Vagina (tissue), 2 donors: ENCODE measurements around the gene AGAP3. TPM values are rescaled to one million over a fixed set of nuclear protein-coding genes. Genes with fewer than 3 reads are reported as not detected.
A peak's percentile ranks its signal among the peaks of the same experiment; 100 is the strongest.

ENCODE experiments used
- DNase-seq, 2 donors: peaks; one replicate each; pipeline ENCODE4 v3.0.0-alpha.2; 2017; ENCODE audit errors: extremely low spot score in 2 of 2
- H3K27ac ChIP-seq: fragments of 200-600 bp; sonication (generic); one replicate; pipeline ENCODE4 v1.5.1; 2019
- H3K27me3 ChIP-seq: fragments of 200-600 bp; sonication (generic); one replicate; pipeline ENCODE4 v1.5.1; 2019
- H3K36me3 ChIP-seq, 2 donors: fragments of 200-600 bp; sonication (generic); one replicate each; pipeline ENCODE4 v1.5.1; 2017 to 2019
- H3K4me1 ChIP-seq: fragments of 200-600 bp; sonication (generic); one replicate; pipeline ENCODE4 v1.5.1; 2019
- H3K4me3 ChIP-seq, 2 donors: fragments of 200-600 bp; sonication (generic); 1 replicate in 1 of 2; 2 replicates in 1 of 2; pipeline ENCODE4 v1.5.1; 2016 to 2019
- H3K9me3 ChIP-seq: fragments of 200-600 bp; sonication (generic); one replicate; pipeline ENCODE4 v1.5.1; 2019
- POLR2A ChIP-seq, 2 donors: fragments of 450-650 bp; IDR thresholded peaks; one replicate each; pipeline ENCODE4 v1.6.1; 2017; ENCODE audit warnings: antibody characterized with exemption in 2 of 2, mild to moderate bottlenecking in 2 of 2, moderate library complexity in 2 of 2
- POLR2AphosphoS5 ChIP-seq, 2 donors: sonication (generic); formaldehyde crosslinking; IDR thresholded peaks; one replicate each; pipeline ENCODE4 v1.9.0; 2017; ENCODE audit warnings: antibody characterized with exemption in 2 of 2, mild to moderate bottlenecking in 2 of 2, low read depth in 1 of 2; ENCODE audit not compliant: insufficient read depth in 1 of 2
- intact Hi-C: fragments of 100-400 bp; cut with DNase I; formaldehyde crosslinking; loops from one replicate; pipeline ENCODE4 v1.15.1; 2023
- total RNA-seq: library from RNA; depleted of rRNA; stranded (reverse); fragments of >200 nt; gene quantifications from one replicate; pipeline ENCODE4 v1.2.3, GENCODE V29; 2016
- TF ChIP-seq, protein P1 (sequence below), 3 experiments: fragments of 450-650 bp in 2 of 3; fragments of 200-600 bp in 1 of 3; sonication (generic) in 1 of 3; IDR thresholded peaks; one replicate each; pipeline ENCODE4 v1.5.1; 2017 to 2019; ENCODE audit warnings: antibody characterized with exemption in 3 of 3, mild to moderate bottlenecking in 2 of 3, moderate library complexity in 2 of 3

Gene AGAP3
- total RNA-seq, 1 donor from 2014 or later = 98.2 TPM

DNA sequence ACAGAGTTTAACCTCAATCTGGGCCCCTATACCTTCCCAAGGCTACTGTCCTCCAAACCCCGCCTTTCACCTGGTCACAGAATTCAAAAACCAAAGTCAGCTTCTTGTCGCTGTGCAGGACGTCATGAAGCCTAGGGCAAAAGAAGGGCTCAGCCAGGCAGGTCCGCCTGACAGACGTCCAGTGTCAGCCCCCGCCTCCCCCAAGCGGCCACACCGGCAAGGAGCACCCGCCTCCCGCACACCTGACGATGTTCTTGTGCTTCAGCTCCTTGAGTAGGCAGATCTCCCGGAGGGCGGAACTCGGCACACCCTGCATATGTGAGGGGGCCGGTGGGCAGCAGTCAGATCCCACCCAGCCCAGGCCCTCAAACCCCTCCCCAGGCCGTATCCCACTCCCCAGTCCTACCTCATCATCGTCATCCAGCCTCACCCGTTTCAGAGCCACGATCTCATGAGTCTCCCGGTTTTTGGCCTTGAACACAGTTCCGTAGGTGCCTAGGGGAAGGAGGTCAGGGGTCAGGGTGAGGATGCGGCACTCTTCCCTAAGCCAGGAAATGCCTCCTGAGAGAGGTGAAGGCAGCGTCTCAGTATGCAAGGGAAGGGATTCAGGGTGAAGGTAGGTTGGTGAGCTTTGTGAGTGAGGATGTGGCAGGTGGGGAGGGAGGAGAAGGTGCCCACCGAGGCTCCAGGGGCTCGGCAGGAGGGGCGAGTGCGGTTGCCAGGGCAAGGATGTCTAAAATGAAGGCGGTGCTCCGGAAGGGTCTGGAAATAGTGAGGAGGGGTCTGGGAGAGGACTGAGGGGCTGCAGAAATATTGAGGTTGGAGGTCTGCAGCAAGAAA is 29.4 kb upstream of the AGAP3 start:
- DNase-seq = no peak
- peak overlapping the region; percentile 87 to 91 for H3K4me3 ChIP-seq
- TF ChIP-seq POLR2A (IDR thresholded peaks at IDR 0.05) (no peak), POLR2AphosphoS5 (IDR thresholded peaks at IDR 0.05; ENCODE audit: insufficient read depth in 1 of 2, low read depth in 1 of 2) (no peak)
- TF ChIP-seq, protein P1, sequence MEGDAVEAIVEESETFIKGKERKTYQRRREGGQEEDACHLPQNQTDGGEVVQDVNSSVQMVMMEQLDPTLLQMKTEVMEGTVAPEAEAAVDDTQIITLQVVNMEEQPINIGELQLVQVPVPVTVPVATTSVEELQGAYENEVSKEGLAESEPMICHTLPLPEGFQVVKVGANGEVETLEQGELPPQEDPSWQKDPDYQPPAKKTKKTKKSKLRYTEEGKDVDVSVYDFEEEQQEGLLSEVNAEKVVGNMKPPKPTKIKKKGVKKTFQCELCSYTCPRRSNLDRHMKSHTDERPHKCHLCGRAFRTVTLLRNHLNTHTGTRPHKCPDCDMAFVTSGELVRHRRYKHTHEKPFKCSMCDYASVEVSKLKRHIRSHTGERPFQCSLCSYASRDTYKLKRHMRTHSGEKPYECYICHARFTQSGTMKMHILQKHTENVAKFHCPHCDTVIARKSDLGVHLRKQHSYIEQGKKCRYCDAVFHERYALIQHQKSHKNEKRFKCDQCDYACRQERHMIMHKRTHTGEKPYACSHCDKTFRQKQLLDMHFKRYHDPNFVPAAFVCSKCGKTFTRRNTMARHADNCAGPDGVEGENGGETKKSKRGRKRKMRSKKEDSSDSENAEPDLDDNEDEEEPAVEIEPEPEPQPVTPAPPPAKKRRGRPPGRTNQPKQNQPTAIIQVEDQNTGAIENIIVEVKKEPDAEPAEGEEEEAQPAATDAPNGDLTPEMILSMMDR (IDR thresholded peaks at IDR 0.05) = no peak
- peaks cover 44% of the 10 kb centered on the region for H3K4me1 ChIP-seq
- no peaks in the 10 kb centered on the region for H3K9me3 ChIP-seq
- H3K36me3 ChIP-seq = no peaks in the 10 kb centered on the region
- peak overlapping the region; percentile 99 for H3K27ac ChIP-seq
- H3K27me3 ChIP-seq = no peaks in the 10 kb centered on the region
- intact Hi-C loops = loop anchor here (10.0 kb wide), 1 partner anchor 178 kb away; the partner anchor contains the start of gene CHPF2

DNA sequence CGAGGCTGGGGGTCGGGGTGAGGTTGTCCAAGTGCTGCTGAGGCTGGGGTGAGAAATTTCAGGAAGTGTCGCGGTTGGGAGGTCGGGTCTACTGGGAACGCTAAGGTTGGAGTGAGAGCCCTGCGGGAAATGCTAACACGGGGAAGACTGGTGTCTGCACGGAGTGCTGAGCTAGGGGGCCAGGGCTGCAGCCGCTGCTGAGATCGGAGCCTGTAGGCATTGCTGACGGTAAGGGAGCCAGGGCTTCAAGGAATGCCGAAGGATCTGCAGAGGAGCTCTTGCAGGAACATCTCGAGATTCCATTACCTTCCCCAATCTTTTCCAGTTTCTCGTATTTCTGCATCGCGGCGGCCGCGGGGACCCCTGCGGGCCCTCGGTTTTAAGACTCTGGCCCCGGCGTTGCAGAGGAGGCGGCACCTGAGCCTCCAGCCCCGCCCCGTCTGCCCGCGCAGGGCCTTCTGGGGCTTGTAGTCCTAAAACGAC is 28.7 kb upstream of the AGAP3 start, which contains the start of gene CDK5:
Gene CDK5, minus strand, starts transcription at position 392 of the 483 bp plus-strand sequence. Its CDS starts 49 bp downstream, at position 343.
- DNase-seq = no peak
- no peak for TF ChIP-seq POLR2A (IDR thresholded peaks at IDR 0.05)
- no peak for TF ChIP-seq POLR2AphosphoS5 (IDR thresholded peaks at IDR 0.05; ENCODE audit: insufficient read depth in 1 of 2, low read depth in 1 of 2)
- TF ChIP-seq, protein P1 (IDR thresholded peaks at IDR 0.05) = no peak
- intact Hi-C loops = loop anchor here (10.0 kb wide), 1 partner anchor 177 kb away; the partner anchor contains the start of gene CHPF2
- H3K4me3 ChIP-seq = peak within 1 kb of the TSS; percentile 87 to 91
- no peaks in the 10 kb centered on the region for H3K9me3 ChIP-seq
- H3K27ac ChIP-seq = peak within 1 kb of the TSS; percentile 99
- no peaks in the 10 kb centered on the region for H3K36me3 ChIP-seq
- peaks cover 50% of the 10 kb centered on the region for H3K4me1 ChIP-seq
- H3K27me3 ChIP-seq = no peaks in the 10 kb centered on the region

DNA sequence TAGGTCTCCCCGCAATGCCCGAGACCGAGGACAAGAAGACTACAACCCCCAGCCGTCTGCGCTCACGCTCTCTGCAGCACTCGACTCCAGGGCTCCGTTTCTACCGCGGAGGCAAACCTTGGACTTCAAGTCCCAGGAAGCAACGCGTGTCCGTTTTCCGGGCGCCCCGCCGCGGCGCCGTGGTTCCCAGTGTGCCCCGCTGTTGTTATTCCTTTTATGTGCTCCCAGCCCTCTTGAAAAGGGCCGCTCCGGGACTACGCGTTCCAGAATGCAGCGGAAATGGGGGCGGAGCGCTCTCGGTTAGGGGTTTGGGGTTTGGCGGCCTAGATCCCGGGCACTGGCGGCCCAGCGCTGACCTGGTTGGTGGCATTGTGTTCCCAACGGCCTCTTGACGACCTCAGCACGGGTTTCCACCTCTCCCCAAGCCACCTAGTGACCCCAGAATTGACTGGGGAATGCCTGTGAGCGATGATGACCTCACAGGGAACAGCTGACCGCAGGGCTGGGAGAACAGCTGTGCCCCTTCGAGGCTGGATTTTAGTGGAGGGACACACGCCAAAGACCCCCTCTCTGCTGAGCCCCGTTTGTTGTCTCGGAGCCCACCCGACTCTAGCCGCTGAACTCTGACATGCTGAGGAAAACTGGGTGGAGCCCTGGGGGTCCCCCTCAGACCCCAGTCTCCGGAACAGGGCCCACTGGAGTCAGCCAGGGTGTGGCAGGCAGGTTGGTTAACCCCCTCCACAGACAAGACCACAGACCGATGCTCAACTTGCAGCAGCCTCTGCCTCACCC is 28.1 kb upstream of the AGAP3 start:
- DNase-seq = peak; percentile 99 to 100
- H3K27me3 ChIP-seq = no peaks in the 10 kb centered on the region
- peaks cover 57% of the 10 kb centered on the region for H3K4me1 ChIP-seq
- peak overlapping the region; percentile 87 to 91 for H3K4me3 ChIP-seq
- H3K9me3 ChIP-seq = no peaks in the 10 kb centered on the region
- H3K36me3 ChIP-seq = no peaks in the 10 kb centered on the region
- peak overlapping the region; percentile 99 for H3K27ac ChIP-seq
- intact Hi-C loops = loop anchor here (2.0 to 10.0 kb wide), 2 partner anchors 29 to 177 kb away; partner anchors contain the start of genes AGAP3 and CHPF2
- TF ChIP-seq, protein P1 (IDR thresholded peaks at IDR 0.05) = peak in 1 of 3 experiments; percentile 4
- TF ChIP-seq POLR2A (IDR thresholded peaks at IDR 0.05) (peak; percentile 82 to 86), POLR2AphosphoS5 (IDR thresholded peaks at IDR 0.05; ENCODE audit: insufficient read depth in 1 of 2, low read depth in 1 of 2) (peak; percentile 98 to 99)

DNA sequence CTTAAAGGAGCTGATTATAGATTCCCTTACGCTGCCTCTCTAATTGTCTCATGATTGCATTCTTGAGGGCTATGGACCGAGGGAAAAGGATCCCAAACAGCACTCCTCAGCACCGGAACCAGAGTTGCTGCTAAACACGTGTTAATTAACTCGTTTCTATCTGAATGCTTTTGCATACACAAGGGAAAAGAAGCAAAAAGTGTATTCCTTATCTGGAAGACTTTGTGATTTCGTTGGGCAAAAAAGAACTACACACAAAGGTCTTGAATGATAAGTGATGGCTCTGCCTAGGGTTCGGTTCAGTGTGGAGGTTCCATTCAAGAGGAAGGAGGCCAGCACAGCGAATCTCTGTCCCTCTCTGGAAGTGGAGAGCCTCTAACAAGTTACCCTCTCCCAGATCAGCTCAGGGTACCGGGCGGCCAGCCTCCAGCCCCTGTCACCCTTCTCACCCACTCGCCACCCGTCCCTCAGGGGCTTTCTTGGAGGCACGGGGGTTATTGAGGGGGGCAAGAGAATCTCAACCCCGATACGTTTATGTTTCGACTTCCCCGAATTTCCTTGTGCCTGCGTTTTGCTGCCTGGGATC is 27.4 kb upstream of the AGAP3 start:
- peaks cover 63% of the 10 kb centered on the region for H3K4me1 ChIP-seq
- H3K36me3 ChIP-seq = no peaks in the 10 kb centered on the region
- no peak for DNase-seq
- H3K27me3 ChIP-seq = no peaks in the 10 kb centered on the region
- TF ChIP-seq, protein P1 (IDR thresholded peaks at IDR 0.05) = no peak
- no peak for TF ChIP-seq POLR2A (IDR thresholded peaks at IDR 0.05)
- TF ChIP-seq POLR2AphosphoS5 (IDR thresholded peaks at IDR 0.05; ENCODE audit: insufficient read depth in 1 of 2, low read depth in 1 of 2) = no peak
- peak overlapping the region; percentile 87 to 91 for H3K4me3 ChIP-seq
- intact Hi-C loops = loop anchor here (2.0 to 10.0 kb wide), 2 partner anchors 28 to 176 kb away; partner anchors contain the start of genes AGAP3 and CHPF2
- H3K27ac ChIP-seq = peak overlapping the region; percentile 99
- H3K9me3 ChIP-seq = no peaks in the 10 kb centered on the region
